Heart left ventricle (tissue), 16 donors: Measurements from ENCODE around the gene GALNT2. TPM values are rescaled to one million over a fixed set of nuclear protein-coding genes. Genes with fewer than 3 reads are reported as not detected.

Source experiments
- ATAC-seq, 4 donors: fragments of 200-7000 bp; cut with Tn5 transposase; one replicate each; pipeline ENCODE4 v1.9.1; 2020 to 2022; ENCODE audit warnings: moderate library complexity in 4 of 4, mild to moderate bottlenecking in 3 of 4, moderate number of reproducible peaks in 1 of 4
- DNase-seq, 5 donors: peaks; one replicate each; pipeline ENCODE4 v3.0.0-alpha.2; 2020
- H3K27ac ChIP-seq, 12 donors: fragments of 200-600 bp; sonication (generic) in 4 of 12; one replicate each; pipeline versions ENCODE4 v1.5.0 to v1.8.0; 2016 to 2022; ENCODE audit warnings: mild to moderate bottlenecking in 2 of 12
- H3K27me3 ChIP-seq, 9 donors: fragments of 200-600 bp; sonication (generic) in 2 of 9; one replicate each; pipeline versions ENCODE4 v1.5.1 to v1.8.0; 2016 to 2022; ENCODE audit warnings: mild to moderate bottlenecking in 3 of 9
- H3K36me3 ChIP-seq, 9 donors: fragments of 200-600 bp; sonication (generic) in 2 of 9; one replicate each; pipeline versions ENCODE4 v1.5.0 to v1.8.0; 2018 to 2022; ENCODE audit warnings: mild to moderate bottlenecking in 2 of 9
- H3K4me1 ChIP-seq, 12 donors: fragments of 200-600 bp; sonication (generic) in 4 of 12; one replicate each; pipeline versions ENCODE4 v1.5.0 to v1.8.0; 2016 to 2022; ENCODE audit warnings: mild to moderate bottlenecking in 3 of 12
- H3K4me3 ChIP-seq, 12 donors: fragments of 200-600 bp; sonication (generic) in 4 of 12; one replicate each; pipeline versions ENCODE4 v1.5.0 to v1.8.0; 2017 to 2022; ENCODE audit warnings: mild to moderate bottlenecking in 9 of 12, moderate library complexity in 4 of 12
- H3K9me3 ChIP-seq, 12 donors: fragments of 200-600 bp; sonication (generic) in 4 of 12; one replicate each; pipeline versions ENCODE4 v1.5.0 to v1.8.0; 2016 to 2022; ENCODE audit warnings: mild to moderate bottlenecking in 1 of 12
- POLR2A ChIP-seq, 2 donors: fragments of 450-650 bp; IDR thresholded peaks; one replicate each; pipeline ENCODE4 v1.6.1; 2017; ENCODE audit warnings: antibody characterized with exemption in 2 of 2, mild to moderate bottlenecking in 2 of 2, moderate library complexity in 2 of 2
- WGBS, 4 donors: extraction: QIAGEN DNeasy Blood & Tissue Kit in 2 of 4; methylation state at CpG; one replicate each; pipeline versions ENCODE4 v1.1.5 to v1.1.7; 2013 to 2018; 5-methylcytosine and 5-hydroxymethylcytosine counted together
- intact Hi-C, 10 donors: fragments of 100-400 bp; cut with DNase I; formaldehyde crosslinking; loops; one replicate each; pipeline versions ENCODE4 v1.11.1 to v1.14.2; 2022
- polyA plus RNA-seq, 2 donors: library from polyadenylated mRNA; stranded (reverse); fragments of 200-250 nt; gene quantifications; one replicate each; pipeline ENCODE4 v1.2.3, GENCODE V29; 2013
- total RNA-seq, 9 donors: library from RNA; depleted of rRNA in 2 of 9; stranded (reverse); fragments of >200 nt in 2 of 9; fragmentation: NEBNext Ultra II Directional in 3 of 9; extraction: Animal tissue kit (Norgen Biotek cat#: 25700) in 3 of 9; gene quantifications; one replicate each; pipeline versions ENCODE4 v1.1.0 to v1.2.4, GENCODE V29; 2016 to 2023
- TF ChIP-seq, protein P1 (sequence below), 12 donors: fragments of 200-600 bp; sonication (generic) in 4 of 12; IDR thresholded peaks; one replicate each; pipeline versions ENCODE4 v1.5.0 to v1.8.0; 2018 to 2022; ENCODE audit warnings: antibody characterized with exemption in 12 of 12, mild to moderate bottlenecking in 5 of 12
- donor health status: ischemic (EF 13 %, LVEDD 7.1; RV severe dilation, severe dysfunction).
- donor health status: healthy with polysubstance abuse.
- donor health status: DM: no; HTN: yes; CAD: no.
- donor health status: DM: no; HTN: no; CAD: no.
- donor health status: ischemic (EF 25% LVEDD 6.9; RV normal size, moderate dysfunction).
- donor health status: ischemic (EF 25% LVEDD 5.7; RV mildly dilated, moderate dysfunction).
- donor health status: healthy.
- donor health status: DM: yes; HTN: yes; CAD: no.
- donor health status: ischemic (EF 35%, LVEDD 5.7; RV mildly dilated, moderate dysfunction).
- donor health status: nonischemic (EF 11% LVEDD 7.7; RV severe dilation, severe dysfunction).
- donor health status: DM: yes; HTN: yes; CAD: no.
- donor health status: PGD.
- donor health status: ischemic (EF 29% LVEDD 5.4; RV normal size, mild dysfunction).
- donor health status: nonischemic (EF 23%, LVEDD 6.1; RV moderate dilation, normal function).

GALNT2 gene
- total and polyA plus RNA-seq, 11 donors, result 10.1 to 44.9 (median 31.6) TPM

DNA sequence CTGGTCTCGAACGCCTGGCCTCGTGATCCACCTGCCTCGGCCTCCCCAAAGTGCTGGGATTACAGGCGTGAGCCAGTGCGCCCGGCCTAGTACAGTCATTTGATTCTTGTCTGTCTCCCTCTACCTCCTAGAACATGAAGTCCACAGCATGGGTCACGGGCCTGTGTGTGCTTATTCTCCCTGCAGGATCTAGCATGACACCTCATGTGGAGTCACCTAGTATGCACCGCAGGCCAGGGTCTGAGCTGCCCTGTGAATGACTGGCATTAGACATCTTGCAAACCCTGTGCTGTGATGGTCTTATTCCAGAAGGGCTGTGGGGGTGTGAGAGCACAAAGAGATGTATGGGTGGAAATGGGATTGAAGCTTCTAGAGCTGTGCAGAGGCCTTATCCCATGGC lies 133.2 kb downstream of the GALNT2 start:
- WGBS, 4 donors, result 95 to 98% (median 97%) methylated on average over 8 to 9 of the region's 9 CpGs

DNA sequence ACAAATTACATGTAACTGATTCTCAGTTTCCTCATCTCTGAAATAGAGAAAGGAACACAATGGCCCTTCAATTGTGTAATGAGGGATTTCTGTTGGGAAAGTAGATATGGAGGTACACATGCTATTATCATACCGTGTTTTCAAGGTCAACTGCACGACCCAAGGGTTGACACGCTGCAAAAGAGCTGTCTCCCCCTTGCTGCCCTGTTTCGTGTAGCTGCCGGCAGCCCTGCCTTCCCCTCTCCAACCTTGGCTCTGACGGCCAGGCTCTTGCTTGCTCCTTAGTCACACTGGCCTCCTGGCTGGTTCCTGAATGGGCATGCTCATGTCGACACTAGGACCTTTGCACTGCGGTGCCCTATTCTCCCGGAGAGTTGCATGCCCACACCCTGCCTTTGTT lies 134.4 kb downstream of the GALNT2 start:
- peaks cover 0 to 21% (median 17%) of the 10 kb centered on the region in 12 donors for H3K4me1 ChIP-seq
- peaks cover 0 to 26% (median 11%) of the 10 kb centered on the region in 9 donors for H3K36me3 ChIP-seq
- H3K27me3 ChIP-seq, result no peaks in the 10 kb centered on the region
- TF ChIP-seq, protein P1, sequence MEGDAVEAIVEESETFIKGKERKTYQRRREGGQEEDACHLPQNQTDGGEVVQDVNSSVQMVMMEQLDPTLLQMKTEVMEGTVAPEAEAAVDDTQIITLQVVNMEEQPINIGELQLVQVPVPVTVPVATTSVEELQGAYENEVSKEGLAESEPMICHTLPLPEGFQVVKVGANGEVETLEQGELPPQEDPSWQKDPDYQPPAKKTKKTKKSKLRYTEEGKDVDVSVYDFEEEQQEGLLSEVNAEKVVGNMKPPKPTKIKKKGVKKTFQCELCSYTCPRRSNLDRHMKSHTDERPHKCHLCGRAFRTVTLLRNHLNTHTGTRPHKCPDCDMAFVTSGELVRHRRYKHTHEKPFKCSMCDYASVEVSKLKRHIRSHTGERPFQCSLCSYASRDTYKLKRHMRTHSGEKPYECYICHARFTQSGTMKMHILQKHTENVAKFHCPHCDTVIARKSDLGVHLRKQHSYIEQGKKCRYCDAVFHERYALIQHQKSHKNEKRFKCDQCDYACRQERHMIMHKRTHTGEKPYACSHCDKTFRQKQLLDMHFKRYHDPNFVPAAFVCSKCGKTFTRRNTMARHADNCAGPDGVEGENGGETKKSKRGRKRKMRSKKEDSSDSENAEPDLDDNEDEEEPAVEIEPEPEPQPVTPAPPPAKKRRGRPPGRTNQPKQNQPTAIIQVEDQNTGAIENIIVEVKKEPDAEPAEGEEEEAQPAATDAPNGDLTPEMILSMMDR (IDR thresholded peaks at IDR 0.05), result no peak
- no peak for TF ChIP-seq POLR2A (IDR thresholded peaks at IDR 0.05)
- no peak for DNase-seq
- intact Hi-C loops, result no loop called here
- no peak overlapping the region for H3K4me3 ChIP-seq
- H3K9me3 ChIP-seq, result no peaks in the 10 kb centered on the region
- H3K27ac ChIP-seq, result no peak overlapping the region
- WGBS, 4 donors, result 86 to 93% (median 89%) methylated on average over 9 of the region's 9 CpGs
- no peak for ATAC-seq

More for the DNA sequence above, 133.2 kb downstream of the GALNT2 start:
- intact Hi-C loops, result no loop called here
- no peak for ATAC-seq
- Histone ChIP-seq H3K36me3 (peaks cover 0 to 26% (median 11%) of the 10 kb centered on the region in 9 donors), H3K4me1 (peaks cover 0 to 9% (median 6%) of the 10 kb centered on the region in 12 donors), H3K27ac (no peak overlapping the region), H3K27me3 (no peaks in the 10 kb centered on the region), H3K4me3 (no peak overlapping the region), H3K9me3 (no peaks in the 10 kb centered on the region)
- TF ChIP-seq POLR2A (IDR thresholded peaks at IDR 0.05), result no peak
- TF ChIP-seq, protein P1 (IDR thresholded peaks at IDR 0.05), result no peak
- no peak for DNase-seq

DNA sequence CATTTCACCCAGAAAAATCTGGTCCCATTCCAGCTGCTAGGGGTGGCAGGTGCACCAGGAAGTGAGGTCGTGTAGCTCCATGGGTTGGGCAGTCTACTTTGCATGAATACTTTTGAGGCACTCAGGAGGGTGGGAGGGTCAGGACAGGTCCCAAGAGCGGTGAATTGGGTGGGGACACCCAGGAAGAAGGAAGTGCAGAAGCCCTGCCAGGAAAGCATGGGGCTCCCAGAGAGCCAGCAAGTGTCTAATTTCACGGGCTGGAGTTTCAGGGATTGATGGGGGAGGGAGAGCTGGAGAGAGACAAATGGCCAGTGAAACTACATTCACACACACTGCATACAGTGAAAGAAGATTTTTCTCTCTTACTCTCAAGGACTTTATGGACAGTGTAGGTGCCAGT lies 137.8 kb downstream of the GALNT2 start:
- intact Hi-C loops, result no loop called here
- WGBS, 4 donors, result 42 to 63% (median 54%) methylated on average over 3 of the region's 3 CpGs
- Histone ChIP-seq H3K27ac (no peak overlapping the region), H3K9me3 (no peaks in the 10 kb centered on the region), H3K4me1 (peaks cover 3 to 46% (median 39%) of the 10 kb centered on the region in 12 donors), H3K27me3 (no peaks in the 10 kb centered on the region), H3K4me3 (no peak overlapping the region), H3K36me3 (peaks cover 0 to 26% (median 11%) of the 10 kb centered on the region in 9 donors)
- ATAC-seq (no peak), DNase-seq (no peak)
- TF ChIP-seq, protein P1 (IDR thresholded peaks at IDR 0.05), result no peak
- no peak for TF ChIP-seq POLR2A (IDR thresholded peaks at IDR 0.05)

DNA sequence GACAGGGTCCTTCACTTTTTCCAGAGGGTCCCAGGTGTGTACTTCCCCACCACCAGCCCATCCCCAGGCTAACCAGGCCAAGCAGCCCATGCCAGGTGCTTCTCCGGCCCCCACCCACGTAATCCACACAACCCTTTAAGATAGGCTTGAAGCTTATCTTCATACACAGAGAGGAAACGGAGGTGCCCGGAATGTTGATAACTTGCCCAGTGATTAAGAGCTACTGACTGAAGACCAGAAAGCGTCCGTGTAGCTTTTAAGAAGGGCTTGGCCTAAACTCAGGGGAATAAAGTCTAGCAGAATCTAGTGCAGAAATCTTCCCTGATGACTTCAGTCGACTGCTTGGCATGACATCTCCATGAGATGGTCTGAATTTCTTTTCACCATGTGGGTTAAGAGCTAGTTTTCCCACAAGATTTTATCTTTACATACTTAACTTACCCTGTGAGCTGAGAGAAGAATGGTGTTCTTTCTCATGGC lies 138.7 kb downstream of the GALNT2 start:
- no peak for DNase-seq
- no peaks in the 10 kb centered on the region for H3K27me3 ChIP-seq
- peak in 3 of 4 donors; percentile 18 to 46 (median 32) for ATAC-seq
- no peak overlapping the region for H3K4me3 ChIP-seq
- H3K9me3 ChIP-seq, result no peaks in the 10 kb centered on the region
- H3K36me3 ChIP-seq, result peaks cover 0 to 26% (median 11%) of the 10 kb centered on the region in 9 donors
- peaks cover 3 to 55% (median 44%) of the 10 kb centered on the region in 12 donors for H3K4me1 ChIP-seq
- TF ChIP-seq, protein P1 (IDR thresholded peaks at IDR 0.05), result no peak
- TF ChIP-seq POLR2A (IDR thresholded peaks at IDR 0.05), result no peak
- WGBS, 4 donors, result 13 to 31% (median 20%) methylated on average over 7 of the region's 7 CpGs
- intact Hi-C loops, result loop anchor here in 1 of 10 donors (2.0 kb wide), 1 partner anchor 545 kb away; no protein-coding TSS in a partner anchor
- peak overlapping the region in 2 of 12 donors; percentile 4 to 50 for H3K27ac ChIP-seq
